Neural progenitor cell (in vitro differentiated cells): ENCODE results near the gene ASNSD1.

ENCODE experiments used
- EZH2 ChIP-seq: fragments of 200-600 bp; sonication (generic); IDR thresholded peaks from 2 replicates; pipeline ENCODE4 v1.6.1; 2017; ENCODE audit warnings: antibody characterized with exemption, mild to moderate bottlenecking, moderate library complexity
- TF ChIP-seq, protein P1 (sequence below): fragments of 200-600 bp; sonication (generic); IDR thresholded peaks from 2 replicates; pipeline ENCODE4 v1.5.1; 2017; ENCODE audit warnings: antibody characterized with exemption, mild to moderate bottlenecking

- TF ChIP-seq, protein P1, sequence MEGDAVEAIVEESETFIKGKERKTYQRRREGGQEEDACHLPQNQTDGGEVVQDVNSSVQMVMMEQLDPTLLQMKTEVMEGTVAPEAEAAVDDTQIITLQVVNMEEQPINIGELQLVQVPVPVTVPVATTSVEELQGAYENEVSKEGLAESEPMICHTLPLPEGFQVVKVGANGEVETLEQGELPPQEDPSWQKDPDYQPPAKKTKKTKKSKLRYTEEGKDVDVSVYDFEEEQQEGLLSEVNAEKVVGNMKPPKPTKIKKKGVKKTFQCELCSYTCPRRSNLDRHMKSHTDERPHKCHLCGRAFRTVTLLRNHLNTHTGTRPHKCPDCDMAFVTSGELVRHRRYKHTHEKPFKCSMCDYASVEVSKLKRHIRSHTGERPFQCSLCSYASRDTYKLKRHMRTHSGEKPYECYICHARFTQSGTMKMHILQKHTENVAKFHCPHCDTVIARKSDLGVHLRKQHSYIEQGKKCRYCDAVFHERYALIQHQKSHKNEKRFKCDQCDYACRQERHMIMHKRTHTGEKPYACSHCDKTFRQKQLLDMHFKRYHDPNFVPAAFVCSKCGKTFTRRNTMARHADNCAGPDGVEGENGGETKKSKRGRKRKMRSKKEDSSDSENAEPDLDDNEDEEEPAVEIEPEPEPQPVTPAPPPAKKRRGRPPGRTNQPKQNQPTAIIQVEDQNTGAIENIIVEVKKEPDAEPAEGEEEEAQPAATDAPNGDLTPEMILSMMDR, result no peak
- no peak for TF ChIP-seq EZH2
Observed at GRCh38 chr2:189651284-189651683, 10.0 kb upstream of the ASNSD1 start.
